Activated naive CD8-positive, alpha-beta T cell treated with anti-CD3 and anti-CD28 coated beads for 36 hours (primary cell): ENCODE data around the gene PIEZO1. TPM values are rescaled to one million over a fixed set of nuclear protein-coding genes. Genes with fewer than 3 reads are reported as not detected.
"Not testable (repeated sequence)": the region's sequence is repeated elsewhere in the genome, so short reads cannot be mapped to it uniquely, and the experiment has no call there.

ENCODE experiments used
- DNase-seq: peaks from one replicate; pipeline ENCODE4 v3.0.0; 2021
- H3K27ac Mint-ChIP-seq: one replicate; pipeline ENCODE4 v1.8.0; 2022; ENCODE audit warnings: mild to moderate bottlenecking, moderate library complexity, mixed read lengths
- H3K27me3 Mint-ChIP-seq: one replicate; pipeline ENCODE4 v1.8.0; 2022; ENCODE audit warnings: mild to moderate bottlenecking, mixed read lengths
- H3K36me3 Mint-ChIP-seq: one replicate; pipeline ENCODE4 v1.8.0; 2021; ENCODE audit warnings: mild to moderate bottlenecking, mixed read lengths
- H3K4me1 Mint-ChIP-seq: one replicate; pipeline ENCODE4 v1.8.0; 2021; ENCODE audit warnings: mixed read lengths
- H3K4me3 Mint-ChIP-seq: one replicate; pipeline ENCODE4 v1.8.0; 2022; ENCODE audit warnings: mild to moderate bottlenecking, moderate library complexity, mixed read lengths
- H3K9me3 Mint-ChIP-seq: one replicate; pipeline ENCODE4 v1.8.0; 2022; ENCODE audit warnings: mixed read lengths
- total RNA-seq, 2 experiments: library from RNA; stranded (reverse); gene quantifications; one replicate each; pipeline ENCODE4 v1.2.3, GENCODE V29; 2021

The PIEZO1 gene
- total RNA-seq, 2 experiments from 2014 or later: 86.7 to 87.0 TPM

- no peak for DNase-seq
- no peak overlapping the region for H3K27ac Mint-ChIP-seq
- H3K4me1 Mint-ChIP-seq: peaks cover 31% of the 10 kb centered on the region
- H3K4me3 Mint-ChIP-seq: no peak overlapping the region
- no peaks in the 10 kb centered on the region for H3K27me3 Mint-ChIP-seq
- H3K9me3 Mint-ChIP-seq: no peaks in the 10 kb centered on the region
- peaks cover 7% of the 10 kb centered on the region for H3K36me3 Mint-ChIP-seq
Observed at GRCh38 chr16:88798772-88799455, 13.9 kb upstream of the PIEZO1 start.

DNA sequence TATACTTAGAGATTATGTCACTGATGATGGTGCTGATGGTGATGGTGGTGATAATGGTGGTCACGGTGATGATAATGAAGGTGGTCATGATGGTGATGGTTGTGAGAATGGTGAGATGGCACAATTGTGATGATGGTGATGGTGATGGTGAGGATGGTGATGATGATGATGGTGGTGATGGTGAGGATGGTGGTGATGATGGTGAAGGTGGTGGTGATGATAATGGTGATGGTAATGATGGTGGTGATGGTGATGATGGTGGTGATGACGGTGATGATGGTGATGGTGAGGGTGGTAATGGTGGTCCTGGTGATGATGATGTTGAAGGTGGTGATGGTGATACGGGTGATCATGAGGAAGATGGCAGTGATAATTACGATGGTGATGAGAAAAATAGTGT, 13.1 kb upstream of the PIEZO1 start:
- DNase-seq: no peak
- H3K27me3 Mint-ChIP-seq: no peaks in the 10 kb centered on the region
- no peak overlapping the region for H3K4me3 Mint-ChIP-seq
- no peak overlapping the region for H3K27ac Mint-ChIP-seq
- H3K9me3 Mint-ChIP-seq: no peaks in the 10 kb centered on the region
- H3K4me1 Mint-ChIP-seq: peaks cover 38% of the 10 kb centered on the region
- peaks cover 7% of the 10 kb centered on the region for H3K36me3 Mint-ChIP-seq

- Mint-ChIP-seq H3K27me3 (no peaks in the 10 kb centered on the region), H3K27ac (no peak overlapping the region), H3K4me1 (peaks cover 51% of the 10 kb centered on the region), H3K4me3 (no peak overlapping the region), H3K36me3 (peaks cover 2% of the 10 kb centered on the region), H3K9me3 (no peaks in the 10 kb centered on the region)
- no peak for DNase-seq
Observed at GRCh38 chr16:88796278-88796677, 11.3 kb upstream of the PIEZO1 start.

- Mint-ChIP-seq H3K4me3 (peak overlapping the region; percentile 14), H3K4me1 (peaks cover 50% of the 10 kb centered on the region), H3K27me3 (no peaks in the 10 kb centered on the region), H3K9me3 (no peaks in the 10 kb centered on the region), H3K36me3 (no peaks in the 10 kb centered on the region), H3K27ac (no peak overlapping the region)
- no peak for DNase-seq
Observed at GRCh38 chr16:88793251-88793954, 8.4 kb upstream of the PIEZO1 start.

DNA sequence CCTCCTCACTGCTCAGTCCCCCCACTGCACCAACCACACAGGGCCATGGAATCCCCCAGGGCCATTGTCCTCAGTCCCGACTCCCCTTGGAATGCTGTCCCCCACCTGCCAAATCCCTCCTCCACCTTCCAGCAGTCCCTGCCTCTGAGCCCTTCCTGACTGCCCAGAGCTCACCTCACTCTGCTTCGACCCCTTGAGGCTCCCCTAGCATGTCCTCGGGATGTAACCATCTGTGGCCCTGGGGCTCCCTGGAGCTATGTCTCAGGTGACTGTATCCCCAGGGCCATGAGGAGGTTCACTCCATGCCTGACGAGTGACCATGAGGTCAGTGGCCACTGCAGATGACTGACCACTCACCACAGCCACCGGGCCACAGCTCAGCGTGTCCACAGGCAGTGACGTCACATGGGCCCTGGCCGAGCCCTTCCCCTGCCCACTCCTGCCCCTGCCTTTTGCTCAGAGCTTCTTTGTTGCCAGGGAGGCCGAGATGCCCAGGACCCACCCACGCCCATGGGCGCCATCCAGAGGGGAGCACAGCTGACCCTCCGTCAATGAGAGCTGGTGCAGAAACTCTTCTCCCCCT, 7.7 kb upstream of the PIEZO1 start:
- peak overlapping the region; percentile 14 for H3K4me3 Mint-ChIP-seq
- no peaks in the 10 kb centered on the region for H3K27me3 Mint-ChIP-seq
- DNase-seq: no peak
- no peaks in the 10 kb centered on the region for H3K9me3 Mint-ChIP-seq
- H3K4me1 Mint-ChIP-seq: peaks cover 50% of the 10 kb centered on the region
- no peaks in the 10 kb centered on the region for H3K36me3 Mint-ChIP-seq
- H3K27ac Mint-ChIP-seq: no peak overlapping the region

DNA sequence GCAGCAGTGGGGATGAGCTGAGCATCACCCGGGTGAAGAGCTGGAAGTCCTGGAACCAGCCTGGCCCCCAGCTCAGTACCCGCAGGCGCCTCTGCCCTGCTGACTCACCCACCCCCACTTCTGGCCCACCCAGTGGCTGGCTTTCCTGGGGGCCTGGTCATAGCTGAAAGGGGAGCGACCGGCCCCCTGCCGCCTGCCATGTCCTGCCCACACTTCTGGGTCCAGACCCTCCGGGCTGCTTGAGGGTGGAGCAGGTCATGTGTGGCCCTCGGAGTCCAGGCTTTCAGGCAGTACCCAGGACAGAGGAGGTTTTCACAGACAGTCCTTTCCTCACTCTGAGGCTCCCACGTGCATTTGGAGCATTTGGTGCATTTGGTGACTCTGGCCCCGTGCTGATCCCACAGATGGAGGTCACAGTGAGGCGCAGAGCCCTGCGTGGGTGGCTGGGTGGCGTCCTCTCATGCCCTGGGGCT, 7.1 kb upstream of the PIEZO1 start:
- no peak for DNase-seq
- Mint-ChIP-seq H3K27me3 (no peaks in the 10 kb centered on the region), H3K4me1 (peaks cover 50% of the 10 kb centered on the region), H3K9me3 (no peaks in the 10 kb centered on the region), H3K36me3 (no peaks in the 10 kb centered on the region), H3K4me3 (no peak overlapping the region), H3K27ac (peak overlapping the region; percentile 58)

DNA sequence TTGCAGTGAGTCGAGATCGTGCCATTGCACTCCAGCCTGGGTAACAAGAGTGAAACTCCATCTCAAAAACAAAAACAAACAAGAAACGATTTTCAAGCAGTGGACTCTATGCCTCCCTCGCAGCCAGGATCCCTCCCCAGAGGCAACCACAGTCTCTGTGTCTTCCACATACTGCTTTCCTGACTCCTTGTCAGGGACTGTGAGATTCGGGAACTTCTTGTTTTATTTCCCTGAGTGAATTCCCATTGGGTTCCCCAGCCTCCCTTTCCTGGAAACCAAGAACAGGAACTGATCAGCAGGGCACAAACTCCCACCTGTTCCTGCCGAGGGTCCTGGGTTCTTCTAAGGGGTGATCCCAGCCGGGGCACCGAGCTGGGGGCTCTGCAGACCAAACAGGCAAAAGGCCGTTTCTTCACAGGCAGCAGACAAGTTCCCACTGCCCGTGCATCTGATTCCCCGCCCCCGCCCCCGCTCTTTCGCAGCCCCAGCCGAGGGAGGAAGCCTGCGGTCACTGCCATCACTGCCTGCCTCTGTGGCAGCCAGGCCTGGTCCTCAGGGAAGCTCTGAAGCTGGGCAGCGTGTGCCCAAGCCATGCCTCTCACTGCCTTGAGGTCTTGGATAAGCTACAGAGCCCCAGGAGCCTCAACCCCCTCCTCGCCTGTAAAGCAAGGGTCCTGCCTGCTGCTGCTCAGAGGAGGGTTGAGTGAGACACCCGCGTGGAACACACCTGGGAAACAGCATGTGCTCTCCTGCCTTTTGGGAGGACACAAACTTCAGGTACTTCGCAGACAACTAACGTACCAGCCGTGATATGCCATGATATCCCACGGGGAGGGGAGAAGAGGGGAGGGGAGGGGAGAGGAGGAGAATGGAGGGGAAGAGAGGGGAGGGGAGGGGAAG, 5.5 kb upstream of the PIEZO1 start:
- peak overlapping the region; percentile 92 for H3K27ac Mint-ChIP-seq
- H3K4me1 Mint-ChIP-seq: peaks cover 47% of the 10 kb centered on the region
- no peaks in the 10 kb centered on the region for H3K27me3 Mint-ChIP-seq
- no peaks in the 10 kb centered on the region for H3K9me3 Mint-ChIP-seq
- no peaks in the 10 kb centered on the region for H3K36me3 Mint-ChIP-seq
- DNase-seq: no peak
- H3K4me3 Mint-ChIP-seq: peak overlapping the region; percentile 72

DNA sequence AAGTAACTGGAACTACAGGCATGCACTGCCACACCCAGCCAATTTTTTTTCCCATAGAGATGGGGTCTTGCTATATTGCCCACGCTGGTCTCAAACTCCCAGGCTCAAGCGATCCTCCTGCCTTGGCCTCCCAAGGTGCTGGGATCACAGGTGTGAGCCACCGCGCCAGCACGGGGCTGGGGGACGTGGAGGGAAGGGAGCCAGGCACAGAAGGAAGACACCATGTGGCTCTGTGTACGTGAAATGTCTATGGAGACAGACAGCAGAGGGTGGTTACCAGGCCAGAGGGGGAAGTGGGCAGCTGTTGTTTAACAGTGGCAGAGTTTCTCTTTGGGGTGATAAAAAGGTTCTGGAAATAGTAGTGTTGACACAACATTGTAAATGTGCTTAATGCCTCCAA, 4.6 kb upstream of the PIEZO1 start:
- no peaks in the 10 kb centered on the region for H3K36me3 Mint-ChIP-seq
- peaks cover 42% of the 10 kb centered on the region for H3K4me1 Mint-ChIP-seq
- peak overlapping the region; percentile 8 for H3K27ac Mint-ChIP-seq
- H3K4me3 Mint-ChIP-seq: no peak overlapping the region
- DNase-seq: no peak
- no peaks in the 10 kb centered on the region for H3K27me3 Mint-ChIP-seq
- H3K9me3 Mint-ChIP-seq: no peaks in the 10 kb centered on the region

GRCh38 chr16:88788749-88789148, 3.7 kb upstream of the PIEZO1 start:
- not testable (repeated sequence) for DNase-seq, H3K27me3 Mint-ChIP-seq, H3K4me3 Mint-ChIP-seq, H3K36me3 Mint-ChIP-seq, H3K9me3 Mint-ChIP-seq, H3K27ac Mint-ChIP-seq
- H3K4me1 Mint-ChIP-seq: peaks cover 39% of the 10 kb centered on the region

GRCh38 chr16:88787579-88788314, 2.7 kb upstream of the PIEZO1 start:
- Mint-ChIP-seq H3K36me3 (no peaks in the 10 kb centered on the region), H3K9me3 (no peaks in the 10 kb centered on the region), H3K27me3 (no peaks in the 10 kb centered on the region), H3K4me3 (no peak overlapping the region), H3K27ac (peak overlapping the region; percentile 16), H3K4me1 (peaks cover 41% of the 10 kb centered on the region)
- DNase-seq: no peak

DNA sequence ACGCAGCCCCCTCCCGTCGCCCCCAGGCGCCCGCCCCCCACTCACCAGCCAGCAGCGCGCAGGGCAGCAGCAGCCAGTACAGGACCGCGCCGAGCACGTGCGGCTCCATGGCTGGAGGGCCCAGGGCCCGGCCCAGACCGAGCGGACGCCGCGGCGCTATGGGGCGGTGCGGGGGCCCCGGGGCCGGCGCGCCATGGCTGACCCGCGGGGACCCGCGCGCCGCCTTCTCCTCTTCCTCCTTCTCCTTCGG, 239 bp downstream of the PIEZO1 start:
- H3K27me3 Mint-ChIP-seq: no peaks in the 10 kb centered on the region
- no peak for DNase-seq
- peaks cover 42% of the 10 kb centered on the region for H3K4me1 Mint-ChIP-seq
- no peaks in the 10 kb centered on the region for H3K9me3 Mint-ChIP-seq
- no peaks in the 10 kb centered on the region for H3K36me3 Mint-ChIP-seq
- peak overlapping the region; percentile 42 for H3K4me3 Mint-ChIP-seq
- no peak overlapping the region for H3K27ac Mint-ChIP-seq

DNA sequence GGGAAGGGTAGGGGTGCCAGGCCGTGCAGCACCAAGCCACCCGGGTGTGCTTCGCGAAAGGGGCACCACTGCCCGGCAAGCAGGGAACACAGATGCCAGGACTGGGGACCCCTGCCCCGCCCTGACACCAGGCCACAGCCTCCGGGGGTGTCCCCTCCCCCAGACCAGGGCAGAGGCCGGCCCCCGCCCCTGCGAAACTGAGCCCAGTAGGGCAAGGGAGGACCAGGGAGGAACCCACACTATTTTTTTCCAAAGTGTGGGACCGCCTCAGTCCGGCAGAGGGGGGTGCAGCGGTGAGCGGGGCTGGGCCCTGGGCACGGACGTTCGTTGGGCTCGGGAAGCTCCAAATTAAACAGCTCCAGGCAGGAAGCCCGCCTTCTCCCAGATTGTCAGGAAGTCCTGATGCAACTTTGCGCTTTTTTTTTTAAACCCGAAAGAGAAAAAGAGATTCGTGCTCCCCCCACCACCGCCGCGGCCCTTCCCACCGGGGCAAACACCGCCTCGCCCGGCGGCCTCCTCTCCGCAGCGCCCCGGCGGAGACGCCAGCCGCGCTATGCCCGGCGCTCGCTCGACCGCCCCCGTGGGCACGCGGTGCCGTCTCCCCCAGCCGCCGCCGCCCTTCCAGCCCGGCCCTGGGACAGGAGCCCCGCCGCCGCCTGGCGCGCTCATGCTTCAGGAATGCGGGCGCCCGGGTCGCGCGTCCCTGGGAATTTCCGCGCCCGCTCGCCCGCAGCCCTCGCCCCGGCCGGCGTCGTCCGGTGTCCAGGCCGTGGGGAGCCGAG, 755 bp downstream of the PIEZO1 start:
- no peaks in the 10 kb centered on the region for H3K36me3 Mint-ChIP-seq

DNA sequence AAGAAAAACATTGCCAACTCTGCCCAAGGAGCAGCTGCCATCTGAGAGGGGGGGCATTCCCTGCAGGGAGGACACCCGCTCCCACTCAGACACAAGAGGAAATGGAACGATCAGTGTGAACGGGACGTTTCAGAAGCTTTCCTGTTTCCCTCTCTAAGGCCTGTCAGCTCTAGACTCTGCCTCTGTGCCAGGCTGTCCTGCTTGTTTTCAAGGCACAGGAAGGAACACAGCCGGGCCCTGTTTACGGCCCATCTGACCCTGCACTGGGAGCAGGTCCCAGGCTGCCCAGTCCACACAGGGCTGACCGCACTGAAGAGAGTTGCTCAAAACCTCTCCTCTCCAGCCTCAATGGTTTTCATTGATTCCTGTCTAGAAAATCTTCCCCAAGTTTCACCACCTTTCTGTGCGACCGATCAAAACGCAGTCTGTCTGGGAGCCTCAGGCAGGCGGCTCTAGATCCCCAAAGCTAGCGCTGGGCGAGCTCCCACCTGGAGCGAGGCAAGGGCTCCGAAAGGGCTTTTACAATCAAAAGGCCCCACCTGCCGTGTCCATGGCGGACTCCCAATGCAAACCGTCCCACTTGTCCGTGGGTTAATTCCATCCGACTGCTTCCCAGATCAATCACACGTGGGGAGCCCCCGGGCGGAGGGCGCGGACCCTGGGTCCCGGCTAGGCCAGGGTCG, 1.5 kb downstream of the PIEZO1 start:
- Mint-ChIP-seq H3K27ac (peak overlapping the region; percentile 71), H3K4me1 (peaks cover 38% of the 10 kb centered on the region), H3K4me3 (peak overlapping the region; percentile 86), H3K36me3 (no peaks in the 10 kb centered on the region), H3K9me3 (no peaks in the 10 kb centered on the region), H3K27me3 (no peaks in the 10 kb centered on the region)
- no peak for DNase-seq

More for the DNA sequence above, 755 bp downstream of the PIEZO1 start:
- no peaks in the 10 kb centered on the region for H3K27me3 Mint-ChIP-seq
- DNase-seq: peak; percentile 57
- peak overlapping the region; percentile 86 for H3K4me3 Mint-ChIP-seq
- peaks cover 38% of the 10 kb centered on the region for H3K4me1 Mint-ChIP-seq
- H3K9me3 Mint-ChIP-seq: no peaks in the 10 kb centered on the region
- peak overlapping the region; percentile 84 for H3K27ac Mint-ChIP-seq
